Measurements from ENCODE around the gene MRM1.

Gene MRM1

GRCh38 chr17:36578671-36579070, 22.7 kb upstream of the MRM1 start:
- DNase-seq (ENCODE audit: extremely low read depth, insufficient read length): no peak
- TF ChIP-seq, protein P1, sequence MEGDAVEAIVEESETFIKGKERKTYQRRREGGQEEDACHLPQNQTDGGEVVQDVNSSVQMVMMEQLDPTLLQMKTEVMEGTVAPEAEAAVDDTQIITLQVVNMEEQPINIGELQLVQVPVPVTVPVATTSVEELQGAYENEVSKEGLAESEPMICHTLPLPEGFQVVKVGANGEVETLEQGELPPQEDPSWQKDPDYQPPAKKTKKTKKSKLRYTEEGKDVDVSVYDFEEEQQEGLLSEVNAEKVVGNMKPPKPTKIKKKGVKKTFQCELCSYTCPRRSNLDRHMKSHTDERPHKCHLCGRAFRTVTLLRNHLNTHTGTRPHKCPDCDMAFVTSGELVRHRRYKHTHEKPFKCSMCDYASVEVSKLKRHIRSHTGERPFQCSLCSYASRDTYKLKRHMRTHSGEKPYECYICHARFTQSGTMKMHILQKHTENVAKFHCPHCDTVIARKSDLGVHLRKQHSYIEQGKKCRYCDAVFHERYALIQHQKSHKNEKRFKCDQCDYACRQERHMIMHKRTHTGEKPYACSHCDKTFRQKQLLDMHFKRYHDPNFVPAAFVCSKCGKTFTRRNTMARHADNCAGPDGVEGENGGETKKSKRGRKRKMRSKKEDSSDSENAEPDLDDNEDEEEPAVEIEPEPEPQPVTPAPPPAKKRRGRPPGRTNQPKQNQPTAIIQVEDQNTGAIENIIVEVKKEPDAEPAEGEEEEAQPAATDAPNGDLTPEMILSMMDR (IDR thresholded peaks at IDR 0.05; ENCODE audit: insufficient read depth, low read length, poor library complexity, severe bottlenecking): no peak

GRCh38 chr17:36583787-36584186, 17.6 kb upstream of the MRM1 start:
- Histone ChIP-seq H3K4me3 (replicated peaks; ENCODE audit: low read depth, low read length) (no peak overlapping the region), H3K36me3 (ENCODE audit: control insufficient read depth, insufficient read depth, low read length) (peaks cover 11% of the 10 kb centered on the region), H3K27me3 (replicated peaks; ENCODE audit: control insufficient read depth, insufficient read depth, low read length) (no peaks in the 10 kb centered on the region)
- TF ChIP-seq, protein P1 (IDR thresholded peaks at IDR 0.05; ENCODE audit: insufficient read depth, low read length, poor library complexity, severe bottlenecking): no peak
- DNase-seq (ENCODE audit: extremely low read depth, insufficient read length): no peak

More at GRCh38 chr17:36578671-36579070, 22.7 kb upstream of the MRM1 start:
- Histone ChIP-seq H3K36me3 (ENCODE audit: control insufficient read depth, insufficient read depth, low read length) (peaks cover 10% of the 10 kb centered on the region), H3K4me3 (replicated peaks; ENCODE audit: low read depth, low read length) (no peak overlapping the region), H3K27me3 (replicated peaks; ENCODE audit: control insufficient read depth, insufficient read depth, low read length) (no peaks in the 10 kb centered on the region)

GRCh38 chr17:36586138-36586537, 15.2 kb upstream of the MRM1 start:
- DNase-seq (ENCODE audit: extremely low read depth, insufficient read length): no peak
- peaks cover 10% of the 10 kb centered on the region for H3K36me3 ChIP-seq (ENCODE audit: control insufficient read depth, insufficient read depth, low read length)
- TF ChIP-seq, protein P1 (IDR thresholded peaks at IDR 0.05; ENCODE audit: insufficient read depth, low read length, poor library complexity, severe bottlenecking): no peak
- no peaks in the 10 kb centered on the region for H3K27me3 ChIP-seq (replicated peaks; ENCODE audit: control insufficient read depth, insufficient read depth, low read length)
- no peak overlapping the region for H3K4me3 ChIP-seq (replicated peaks; ENCODE audit: low read depth, low read length)

GRCh38 chr17:36590082-36590481, 11.3 kb upstream of the MRM1 start:
- H3K4me3 ChIP-seq (replicated peaks; ENCODE audit: low read depth, low read length): no peak overlapping the region
- no peak for DNase-seq (ENCODE audit: extremely low read depth, insufficient read length)
- TF ChIP-seq, protein P1 (IDR thresholded peaks at IDR 0.05; ENCODE audit: insufficient read depth, low read length, poor library complexity, severe bottlenecking): no peak
- H3K36me3 ChIP-seq (ENCODE audit: control insufficient read depth, insufficient read depth, low read length): peaks cover 6% of the 10 kb centered on the region
- H3K27me3 ChIP-seq (replicated peaks; ENCODE audit: control insufficient read depth, insufficient read depth, low read length): no peaks in the 10 kb centered on the region

- peak; percentile 85 for DNase-seq (ENCODE audit: extremely low read depth, insufficient read length)
- Histone ChIP-seq H3K36me3 (ENCODE audit: control insufficient read depth, insufficient read depth, low read length) (peaks cover 8% of the 10 kb centered on the region), H3K27me3 (replicated peaks; ENCODE audit: control insufficient read depth, insufficient read depth, low read length) (no peaks in the 10 kb centered on the region), H3K4me3 (replicated peaks; ENCODE audit: low read depth, low read length) (peak within 1 kb of the TSS; percentile 79)
- TF ChIP-seq, protein P1 (IDR thresholded peaks at IDR 0.05; ENCODE audit: insufficient read depth, low read length, poor library complexity, severe bottlenecking): peak; percentile 25
Observed at GRCh38 chr17:36591434-36592315, 9.7 kb upstream of the MRM1 start, which contains the start of gene DHRS11. Gene DHRS11 (plus strand): TSS chr17:36591879. CDS start chr17:36592010, 131 bp downstream.
